Adipose tissue (tissue), 3 donors: ENCODE measurements around the gene GANC. TPM values are rescaled to one million over a fixed set of nuclear protein-coding genes. Genes with fewer than 3 reads are reported as not detected.
A peak's percentile ranks its signal among the peaks of the same experiment; 100 is the strongest.
"Not testable (repeated sequence)": the region's sequence is repeated elsewhere in the genome, so short reads cannot be mapped to it uniquely, and the experiment has no call there.

Experiments used
- H3K27ac ChIP-seq: one replicate; pipeline ENCODE4 v1.5.1; 2013; ENCODE audit warnings: low read depth, low read length
- WGBS, 3 donors: extraction: QIAGEN DNeasy Blood & Tissue Kit; methylation state at CpG; one replicate each; pipeline ENCODE4 v1.1.7; 2013; 5-methylcytosine and 5-hydroxymethylcytosine counted together
- polyA plus RNA-seq, 3 donors: library from polyadenylated mRNA; stranded (reverse); fragments of 200-250 nt; gene quantifications; one replicate each; pipeline ENCODE4 v1.2.3, GENCODE V29; 2013
- donor health status: healthy with polysubstance abuse.
- donor health status: Bipolar disorder and iron deficiency.
- donor health status: healthy.

GANC gene, protein sequence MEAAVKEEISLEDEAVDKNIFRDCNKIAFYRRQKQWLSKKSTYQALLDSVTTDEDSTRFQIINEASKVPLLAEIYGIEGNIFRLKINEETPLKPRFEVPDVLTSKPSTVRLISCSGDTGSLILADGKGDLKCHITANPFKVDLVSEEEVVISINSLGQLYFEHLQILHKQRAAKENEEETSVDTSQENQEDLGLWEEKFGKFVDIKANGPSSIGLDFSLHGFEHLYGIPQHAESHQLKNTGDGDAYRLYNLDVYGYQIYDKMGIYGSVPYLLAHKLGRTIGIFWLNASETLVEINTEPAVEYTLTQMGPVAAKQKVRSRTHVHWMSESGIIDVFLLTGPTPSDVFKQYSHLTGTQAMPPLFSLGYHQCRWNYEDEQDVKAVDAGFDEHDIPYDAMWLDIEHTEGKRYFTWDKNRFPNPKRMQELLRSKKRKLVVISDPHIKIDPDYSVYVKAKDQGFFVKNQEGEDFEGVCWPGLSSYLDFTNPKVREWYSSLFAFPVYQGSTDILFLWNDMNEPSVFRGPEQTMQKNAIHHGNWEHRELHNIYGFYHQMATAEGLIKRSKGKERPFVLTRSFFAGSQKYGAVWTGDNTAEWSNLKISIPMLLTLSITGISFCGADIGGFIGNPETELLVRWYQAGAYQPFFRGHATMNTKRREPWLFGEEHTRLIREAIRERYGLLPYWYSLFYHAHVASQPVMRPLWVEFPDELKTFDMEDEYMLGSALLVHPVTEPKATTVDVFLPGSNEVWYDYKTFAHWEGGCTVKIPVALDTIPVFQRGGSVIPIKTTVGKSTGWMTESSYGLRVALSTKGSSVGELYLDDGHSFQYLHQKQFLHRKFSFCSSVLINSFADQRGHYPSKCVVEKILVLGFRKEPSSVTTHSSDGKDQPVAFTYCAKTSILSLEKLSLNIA (N-terminal part only)
- 10 to 100 TPM in 1 of 3 donors, 1 to 10 TPM in 2; 5.1 to 10.3 (median 8.8) TPM for polyA plus RNA-seq

DNA sequence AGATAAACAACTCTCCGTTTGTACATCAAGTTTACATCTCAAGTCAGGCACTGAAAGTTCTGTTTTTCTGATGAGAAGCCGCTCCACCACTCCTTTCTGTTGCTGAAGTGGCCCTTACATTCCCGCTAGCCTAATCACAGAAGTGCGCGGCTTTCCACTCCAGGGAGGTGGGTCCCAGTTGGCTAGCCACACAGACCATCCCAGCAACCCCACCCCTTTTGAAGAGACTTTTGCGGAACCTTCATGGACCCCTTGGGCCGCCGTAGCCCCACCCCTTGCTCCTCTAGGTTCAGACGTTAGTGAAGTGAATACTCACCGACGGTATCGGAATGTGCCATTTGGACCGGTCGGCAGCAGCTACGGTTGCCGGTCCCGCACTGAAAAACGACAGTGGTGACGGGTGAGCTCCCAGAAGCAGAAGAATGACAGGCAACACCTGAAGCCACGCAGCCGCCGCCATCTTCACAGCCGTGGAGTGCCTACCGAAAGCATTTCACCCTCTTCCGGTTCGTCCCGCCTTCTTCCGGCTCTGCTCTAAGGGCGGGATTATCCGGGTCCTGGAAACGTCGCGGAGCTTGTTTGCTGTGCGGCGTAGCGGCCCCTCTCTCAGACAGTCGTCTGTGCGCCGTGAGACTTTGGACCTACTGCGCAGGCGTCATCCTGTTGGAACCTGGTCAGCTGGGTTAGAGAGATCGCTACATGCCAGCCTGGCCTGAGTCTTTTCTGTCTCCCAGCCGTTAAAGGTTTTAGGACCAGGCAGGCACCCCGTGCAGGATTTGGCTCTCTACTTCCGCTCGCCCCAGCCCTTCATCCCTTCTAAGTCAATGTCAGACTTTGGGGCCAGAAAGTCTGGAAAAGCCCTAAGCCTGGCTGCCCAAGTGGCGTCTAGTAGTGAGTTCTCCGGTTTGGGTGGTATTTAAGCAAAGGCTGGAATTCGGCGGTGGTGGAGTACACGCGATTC lies at the start of gene GANC, which contains the start of gene TMEM87A:
Gene GANC, plus strand, starts transcription at position 263 of the 961 bp plus-strand sequence. CDS start 1,281 bp downstream, outside the sequence.
Gene TMEM87A, minus strand, starts transcription at position 495 of the 961 bp plus-strand sequence. Its CDS starts 35 bp downstream, at position 460.
- H3K27ac ChIP-seq, result peak within 1 kb of the TSS; percentile 86
- 0 to 1% (median 0%) methylated on average over 52 of the region's 52 CpGs for WGBS, 3 donors

DNA sequence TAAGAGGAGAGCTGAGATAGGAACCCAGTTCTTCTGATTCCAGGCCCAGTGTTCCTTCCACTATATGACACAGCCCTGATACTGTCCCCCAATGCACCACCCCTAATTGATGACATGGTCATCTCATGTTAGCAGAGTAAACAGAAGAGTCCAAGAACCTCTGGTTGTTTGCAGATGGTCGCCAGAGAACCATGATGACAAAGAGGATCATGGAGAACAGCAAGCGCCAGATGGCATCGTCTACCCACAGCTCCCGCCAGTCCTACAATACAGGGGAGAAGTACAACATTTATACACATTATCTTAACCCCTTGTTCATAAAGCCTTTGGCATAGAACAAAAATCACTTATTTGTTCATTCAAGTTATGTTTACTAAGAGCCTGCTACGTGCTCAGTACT lies 46.4 kb upstream of the GANC start:
- 87 to 95% (median 90%) methylated on average over 5 of the region's 5 CpGs for whole genome bisulfite sequencing, 3 donors
- H3K27ac ChIP-seq, result no peak overlapping the region

DNA sequence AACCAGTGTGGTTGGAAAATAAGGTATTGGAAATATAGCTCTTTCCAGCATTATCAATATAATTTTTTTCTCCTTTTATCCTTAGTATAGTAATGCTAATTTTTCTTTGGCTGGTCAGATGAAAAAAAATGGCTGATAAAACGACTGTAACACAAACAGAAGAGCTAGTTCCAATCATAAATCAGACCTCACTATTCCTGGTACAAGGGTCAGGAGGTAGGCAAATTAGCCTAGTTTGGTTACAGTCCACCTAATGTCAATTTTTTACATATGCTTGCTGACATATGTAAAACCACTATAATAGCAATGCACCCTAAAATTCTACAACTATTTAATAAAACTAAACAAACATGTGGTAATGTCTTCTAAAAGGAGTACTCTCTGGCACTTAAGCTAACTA lies 45.0 kb upstream of the GANC start:
- 39 to 69% (median 46%) methylated on average over 1 of the region's 1 CpG for WGBS, 3 donors
- no peak overlapping the region for H3K27ac ChIP-seq

DNA sequence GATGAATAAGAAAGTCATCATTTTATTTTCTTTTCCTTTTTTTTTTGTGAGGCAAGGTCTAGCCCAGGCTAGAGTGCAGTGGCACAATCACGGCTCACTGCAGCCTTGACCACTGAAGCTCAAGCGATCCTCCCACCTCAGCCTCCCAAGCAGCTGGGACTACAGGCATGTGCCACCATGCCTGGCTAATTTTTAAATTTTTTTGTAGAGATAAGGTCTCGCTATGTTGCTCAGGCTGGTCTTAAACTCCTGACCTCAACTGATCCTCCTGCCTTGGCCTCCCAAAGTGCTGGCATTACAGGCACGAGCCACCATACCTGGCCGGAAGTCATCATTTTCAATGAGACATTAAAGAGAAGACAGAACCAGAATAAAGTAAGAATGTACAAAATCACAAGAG lies 44.0 kb upstream of the GANC start:
- WGBS, 3 donors, result 93 to 99% (median 97%) methylated on average over 5 of the region's 5 CpGs
- not testable (repeated sequence) for H3K27ac ChIP-seq

DNA sequence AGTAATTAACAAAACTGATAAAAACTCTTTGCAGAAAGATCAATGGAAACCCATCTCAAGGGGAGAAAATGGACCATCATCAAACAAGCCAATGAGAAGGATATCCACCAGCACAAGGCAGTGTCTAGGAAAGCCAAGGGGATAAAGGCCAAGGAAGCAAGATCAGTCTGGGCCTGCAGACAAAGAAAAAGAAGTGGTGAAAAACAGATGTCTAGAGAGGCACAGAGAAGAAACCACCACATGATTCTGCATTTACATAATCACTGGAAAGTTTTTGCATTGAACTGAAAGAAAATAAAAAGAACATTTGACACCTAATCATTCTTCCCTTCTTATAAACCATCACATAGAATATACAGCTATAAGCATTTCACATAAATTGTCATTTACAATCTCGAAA lies 41.9 kb upstream of the GANC start:
- no peak overlapping the region for H3K27ac ChIP-seq
- 95 to 100% (median 98%) methylated on average over 1 of the region's 1 CpG for WGBS, 3 donors

DNA sequence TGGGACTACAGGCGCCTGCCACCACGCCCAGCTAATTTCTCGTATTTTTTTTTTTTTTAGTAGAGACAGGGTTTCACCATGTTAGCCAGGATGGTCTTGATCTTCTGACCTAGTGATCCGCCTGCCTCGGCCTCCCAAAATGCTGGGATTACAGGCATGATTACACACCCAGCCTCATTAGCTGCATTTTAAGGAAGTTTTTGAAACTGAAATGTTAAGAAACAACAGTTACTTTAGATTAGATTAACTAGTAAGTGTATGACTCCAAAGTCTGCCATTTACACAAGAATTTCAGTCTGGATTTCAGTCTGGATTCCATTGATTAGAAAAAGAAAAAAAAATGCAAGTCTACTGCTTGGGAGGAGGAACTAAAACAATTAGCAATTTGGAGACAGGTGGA lies 40.4 kb upstream of the GANC start:
- H3K27ac ChIP-seq, result no peak overlapping the region
- 65 to 86% (median 71%) methylated on average over 3 to 5 of the region's 5 CpGs for WGBS, 3 donors

DNA sequence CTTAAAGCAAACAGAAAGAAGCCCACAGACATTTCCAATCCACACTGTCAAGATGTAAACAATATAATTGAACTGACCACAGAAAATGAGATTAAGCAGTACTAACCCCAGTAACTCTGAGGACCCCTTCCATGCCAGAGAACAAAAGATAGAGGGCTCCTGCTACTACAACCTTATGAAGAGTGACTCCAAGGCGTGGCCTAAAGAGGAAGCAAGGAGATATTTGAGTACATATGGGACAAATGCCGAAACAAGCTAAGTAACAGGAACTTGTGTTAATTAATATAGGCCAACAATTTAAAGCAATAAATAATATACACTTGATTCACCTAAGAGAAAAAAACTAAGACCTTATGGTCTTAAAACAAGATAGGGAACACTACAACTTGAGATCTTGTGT lies 39.9 kb upstream of the GANC start:
- no peak overlapping the region for H3K27ac ChIP-seq
- WGBS, 3 donors, result 57 to 99% (median 64%) methylated on average over 2 of the region's 2 CpGs

DNA sequence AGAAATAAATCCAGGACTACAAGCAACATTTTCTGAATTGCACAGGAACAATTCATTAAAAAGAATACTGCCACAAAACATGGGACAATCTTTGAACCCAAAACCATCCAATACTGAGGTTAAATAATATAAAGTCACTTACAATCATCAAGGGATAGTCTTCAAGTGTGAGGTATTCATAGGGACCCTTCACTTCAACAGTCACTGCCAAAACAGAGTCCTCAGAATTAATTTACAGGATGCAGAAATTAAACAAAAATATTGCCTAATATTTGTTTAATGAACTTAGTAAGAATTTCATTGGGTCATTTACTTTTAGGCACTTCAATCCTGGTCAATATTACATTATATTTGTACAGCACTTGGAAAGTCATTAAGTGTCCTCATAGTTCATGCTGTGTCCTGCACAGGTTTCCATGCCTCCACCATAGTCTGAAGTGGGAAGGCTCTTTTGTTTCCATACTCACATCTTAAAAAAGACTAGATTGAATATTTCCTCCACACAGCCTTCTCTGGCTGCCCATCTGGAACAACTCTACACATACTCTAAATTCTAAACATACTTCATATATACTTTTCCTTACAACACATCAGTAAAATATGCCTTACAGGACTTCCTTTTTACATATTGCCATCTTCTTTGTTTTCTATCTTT lies 33.3 kb upstream of the GANC start:
- H3K27ac ChIP-seq, result no peak overlapping the region

DNA sequence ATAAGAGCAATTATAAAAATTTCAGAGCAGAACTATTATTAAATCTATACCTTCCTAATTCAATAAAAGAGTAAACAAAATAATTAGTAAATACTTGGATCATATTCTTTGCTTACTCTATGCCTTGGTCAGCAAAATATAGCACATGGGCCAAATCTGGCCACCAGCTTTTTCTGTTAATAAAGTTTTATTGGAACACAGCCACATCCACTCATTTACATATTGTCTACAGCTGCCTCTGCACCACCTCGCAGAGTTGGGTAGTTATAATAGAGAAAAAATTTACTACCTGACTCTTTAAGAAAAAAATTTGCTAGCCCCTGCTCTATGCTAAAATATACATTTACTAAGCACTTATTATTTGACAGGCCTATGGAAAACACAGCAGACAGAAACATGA lies 32.2 kb upstream of the GANC start:
- WGBS, 3 donors, result 93 to 100% (median 97%) methylated on average over 1 of the region's 1 CpG
- H3K27ac ChIP-seq, result no peak overlapping the region

DNA sequence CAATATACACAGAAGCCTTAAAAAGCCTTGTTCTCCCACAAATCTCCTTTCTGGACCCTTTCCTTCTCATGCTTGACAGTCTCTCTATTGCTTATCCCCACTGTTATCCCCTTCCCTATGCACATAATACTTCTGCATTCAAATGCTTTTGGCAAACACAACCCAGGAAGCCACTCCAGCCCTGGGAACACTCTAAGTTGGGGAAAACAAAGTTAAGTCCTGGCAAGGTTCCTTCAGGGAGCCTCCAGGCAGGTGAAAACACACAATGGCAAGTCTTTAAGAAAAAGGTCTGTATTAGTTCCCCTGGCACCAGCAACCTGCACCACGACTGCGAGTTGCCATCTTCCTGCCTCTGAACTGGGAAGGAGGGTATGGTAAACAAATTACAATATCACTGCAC lies 19.7 kb upstream of the GANC start:
- H3K27ac ChIP-seq, result no peak overlapping the region
- 84 to 100% (median 85%) methylated on average over 2 of the region's 2 CpGs for WGBS, 3 donors

DNA sequence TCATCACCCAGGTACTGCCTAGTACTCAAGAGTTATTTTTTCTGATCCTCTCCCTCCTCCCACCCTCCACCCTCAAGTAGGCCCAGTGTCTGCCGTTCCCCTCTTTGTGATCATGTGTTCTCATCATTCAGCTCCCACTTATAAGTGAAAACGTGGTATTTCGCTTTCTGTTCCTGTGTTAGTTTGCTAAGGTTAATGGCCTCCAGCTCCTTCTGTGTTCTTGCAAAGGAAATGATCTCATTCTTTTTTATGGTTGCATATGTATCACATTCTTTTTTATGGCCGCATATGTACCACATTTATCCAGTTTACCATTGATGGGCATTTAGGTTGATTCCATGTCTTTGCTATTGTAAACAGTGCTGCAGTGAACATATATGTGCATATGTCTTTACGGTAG lies 8.2 kb upstream of the GANC start:
- 91 to 96% (median 95%) methylated on average over 5 of the region's 5 CpGs for WGBS, 3 donors
- H3K27ac ChIP-seq, result no peak overlapping the region

DNA sequence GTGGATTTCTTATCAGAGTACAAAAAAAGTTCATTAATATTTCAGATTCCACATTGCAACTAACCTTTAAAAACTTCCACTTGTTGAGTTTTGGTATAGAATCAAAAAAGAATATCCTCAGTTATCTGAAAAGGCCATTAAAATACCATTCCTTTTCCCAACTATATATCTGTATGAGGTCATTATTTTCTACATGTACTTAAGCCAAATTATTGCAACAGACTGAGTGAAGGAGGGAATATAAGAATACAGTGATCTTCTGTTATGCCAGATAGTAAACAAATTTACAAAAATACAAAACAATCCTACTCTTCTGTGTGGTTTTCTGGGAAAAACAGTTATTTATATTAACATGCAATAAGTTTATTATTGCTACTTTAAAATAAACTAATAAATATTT lies 5.7 kb upstream of the GANC start:
- no peak overlapping the region for H3K27ac ChIP-seq

DNA sequence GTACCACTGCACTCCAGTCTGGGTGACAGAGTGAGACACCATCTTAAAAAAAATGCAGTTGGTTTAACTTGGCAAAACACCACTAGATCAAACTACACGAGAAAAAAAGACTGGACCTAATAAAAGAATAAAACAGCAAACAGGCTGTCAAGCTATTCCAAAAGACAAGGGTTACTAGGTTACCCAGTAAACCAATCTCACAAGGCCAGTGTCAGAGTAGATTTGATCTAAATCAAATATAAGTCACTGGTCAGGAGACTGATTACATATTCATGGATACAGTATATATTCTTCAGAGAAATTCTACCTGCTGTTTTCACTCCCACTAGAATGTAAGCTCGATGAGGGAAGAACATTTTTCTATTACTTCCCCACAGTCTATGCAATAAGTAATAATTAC lies 2.5 kb upstream of the GANC start:
- WGBS, 3 donors, result 46 to 48% (median 47%) methylated on average over 2 of the region's 2 CpGs
- no peak overlapping the region for H3K27ac ChIP-seq

DNA sequence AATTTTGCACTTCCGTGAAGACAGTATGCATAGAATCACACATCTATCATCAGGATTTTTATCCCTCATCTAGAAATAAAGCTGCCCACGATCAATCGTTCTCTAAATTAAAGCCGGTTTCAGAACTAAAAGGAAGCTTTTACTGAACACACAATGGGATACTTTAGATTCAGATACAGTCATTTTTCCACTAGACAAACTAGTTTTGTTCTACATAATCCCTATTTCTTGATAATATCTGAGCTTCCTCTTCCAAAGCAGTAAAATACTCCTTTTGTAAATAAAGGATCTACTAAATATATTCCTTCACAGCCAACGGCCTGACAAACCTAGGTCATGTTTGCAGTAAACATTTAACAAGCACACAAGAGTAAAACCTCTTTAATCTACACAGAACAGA lies 2.0 kb upstream of the GANC start:
- no peak overlapping the region for H3K27ac ChIP-seq
- WGBS, 3 donors, result 61 to 78% (median 69%) methylated on average over 5 of the region's 5 CpGs

DNA sequence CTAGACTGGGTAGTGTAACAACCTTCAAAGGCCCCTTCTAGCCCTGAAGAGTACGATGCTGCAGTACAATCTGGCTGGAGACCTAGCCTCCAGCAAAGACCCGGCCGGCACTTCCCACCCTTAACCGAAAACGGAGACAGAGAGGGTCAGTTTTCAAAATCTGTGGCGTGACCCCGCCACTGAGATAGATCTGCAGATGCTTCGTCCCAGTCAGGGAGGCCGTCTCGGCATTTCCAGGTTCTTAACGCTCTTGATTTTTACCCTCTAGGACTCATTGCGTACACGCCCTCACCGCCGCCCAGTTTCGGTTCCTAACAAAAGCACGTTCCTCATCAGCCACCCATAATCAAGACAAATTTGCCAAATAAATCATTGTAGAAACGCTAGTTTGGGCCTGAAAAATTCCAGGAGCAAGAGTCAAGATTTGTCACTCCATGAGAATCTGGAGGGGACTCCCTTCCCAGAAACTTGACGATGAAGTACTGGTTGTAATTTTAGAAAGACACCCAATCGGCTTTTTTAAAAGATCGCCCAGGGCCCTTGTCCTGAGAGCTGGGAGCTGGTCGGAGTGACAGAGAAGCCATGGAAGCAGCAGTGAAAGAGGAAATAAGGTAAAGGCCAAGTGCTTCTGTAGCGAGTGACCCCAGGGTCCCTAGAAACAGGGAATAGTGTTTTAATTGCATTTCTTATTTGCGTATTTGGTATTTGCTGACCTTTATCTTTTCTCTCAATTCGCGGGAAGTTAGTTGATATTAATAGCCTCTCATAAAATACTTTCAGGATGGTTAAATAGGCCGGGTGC lies 1.1 kb downstream of the GANC start:
- 2 to 4% (median 2%) methylated on average over 27 of the region's 27 CpGs for WGBS, 3 donors
- peak overlapping the region; percentile 86 for H3K27ac ChIP-seq

DNA sequence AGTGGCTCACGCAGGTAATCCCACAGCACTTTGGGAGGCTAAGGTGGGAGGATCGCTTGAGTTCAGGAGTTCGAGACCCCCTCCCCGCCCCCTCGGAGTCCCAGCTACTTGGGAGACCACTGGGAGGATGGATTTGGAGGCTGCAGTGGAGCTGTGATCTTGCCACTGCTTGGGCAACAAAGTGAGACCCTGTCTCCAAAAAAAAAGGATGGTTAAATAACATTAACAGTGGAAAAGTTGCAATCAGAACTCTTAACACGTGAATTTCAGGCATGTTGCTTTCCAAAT lies 1.6 kb downstream of the GANC start:
- WGBS, 3 donors, result 40 to 59% (median 48%) methylated on average over 6 of the region's 6 CpGs
- H3K27ac ChIP-seq, result peak overlapping the region; percentile 86

DNA sequence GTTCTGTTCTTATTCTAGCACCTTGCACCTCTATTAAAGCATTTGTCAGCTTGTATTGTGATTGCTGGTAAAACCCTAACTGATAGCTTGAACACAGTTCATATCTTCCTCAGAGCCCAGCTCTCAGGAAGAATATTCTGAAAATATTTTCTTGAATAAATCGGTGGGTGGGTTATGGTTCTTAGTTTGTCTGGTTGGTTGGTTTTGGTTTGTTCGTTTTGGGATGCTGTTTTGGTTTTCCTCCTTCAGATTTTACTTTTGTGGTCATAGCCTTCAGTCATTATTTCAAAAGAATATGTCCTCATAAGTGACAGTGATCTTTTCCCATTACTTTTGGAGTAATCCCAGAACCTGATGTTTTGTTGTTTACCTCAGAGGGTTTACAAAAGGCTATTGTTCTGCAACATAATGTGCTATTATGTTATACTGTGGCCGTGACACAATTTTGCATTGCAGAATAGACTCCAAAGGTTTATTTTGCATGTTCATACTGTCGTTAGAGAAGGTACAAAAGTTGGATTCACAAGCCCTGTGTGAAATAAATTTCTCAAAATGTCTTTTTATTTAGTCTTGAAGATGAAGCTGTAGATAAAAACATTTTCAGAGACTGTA lies 2.9 kb downstream of the GANC start:
- H3K27ac ChIP-seq, result no peak overlapping the region
- WGBS, 3 donors, result 34 to 53% (median 36%) methylated on average over 4 of the region's 4 CpGs
